Lower lobe of right lung (tissue), 2 donors: ENCODE measurements around the gene DOCK1. TPM values are rescaled to one million over a fixed set of nuclear protein-coding genes. Genes with fewer than 3 reads are reported as not detected.
"Not testable (repeated sequence)": the region's sequence is repeated elsewhere in the genome, so short reads cannot be mapped to it uniquely, and the experiment has no call there.

ENCODE experiments used
- ATAC-seq, 2 donors: fragments of 200-7000 bp; cut with Tn5 transposase; one replicate each; pipeline ENCODE4 v1.9.1; 2020 to 2022; ENCODE audit warnings: mild to moderate bottlenecking in 2 of 2, moderate library complexity in 2 of 2
- DNase-seq: peaks from one replicate; pipeline ENCODE4 v3.0.0-alpha.2; 2020
- H3K27ac ChIP-seq: fragments of 200-600 bp; one replicate; pipeline ENCODE4 v1.8.0; 2022
- H3K27me3 ChIP-seq: fragments of 200-600 bp; one replicate; pipeline ENCODE4 v1.8.0; 2022; ENCODE audit warnings: low read depth
- H3K36me3 ChIP-seq: fragments of 200-600 bp; one replicate; pipeline ENCODE4 v1.8.0; 2022; ENCODE audit warnings: mild to moderate bottlenecking
- H3K4me1 ChIP-seq: fragments of 200-600 bp; one replicate; pipeline ENCODE4 v1.8.0; 2022
- H3K4me3 ChIP-seq: fragments of 200-600 bp; one replicate; pipeline ENCODE4 v1.8.0; 2022; ENCODE audit warnings: mild to moderate bottlenecking
- H3K9me3 ChIP-seq: fragments of 200-600 bp; one replicate; pipeline ENCODE4 v1.8.0; 2022
- intact Hi-C: fragments of 100-400 bp; cut with DNase I; formaldehyde crosslinking; loops from one replicate; pipeline ENCODE4 v1.11.0; 2022
- total RNA-seq: library from RNA; stranded (reverse); fragmentation: NEBNext Ultra II Directional; extraction: Animal tissue kit (Norgen Biotek cat#: 25700); gene quantifications from one replicate; pipeline ENCODE4 v1.2.1, GENCODE V29; 2021
- TF ChIP-seq, protein P1 (sequence below): fragments of 200-600 bp; IDR thresholded peaks from one replicate; pipeline ENCODE4 v1.8.0; 2022; ENCODE audit warnings: antibody characterized with exemption, mild to moderate bottlenecking
- donor health status: DM: no; HTN: yes; CAD: no; lungs with severe emphysema.

DOCK1 gene
- total RNA-seq, 1 donor from 2014 or later: 44.8 TPM

GRCh38 chr10:126909147-126909546, 3.9 kb downstream of the DOCK1 start:
- Histone ChIP-seq H3K36me3 (no peaks in the 10 kb centered on the region), H3K4me3 (no peak overlapping the region), H3K27ac (no peak overlapping the region), H3K9me3 (no peaks in the 10 kb centered on the region), H3K27me3 (no peaks in the 10 kb centered on the region), H3K4me1 (peaks cover 18% of the 10 kb centered on the region)
- DNase-seq (no peak), ATAC-seq (no peak)
- intact Hi-C loops: no loop called here
- TF ChIP-seq, protein P1, sequence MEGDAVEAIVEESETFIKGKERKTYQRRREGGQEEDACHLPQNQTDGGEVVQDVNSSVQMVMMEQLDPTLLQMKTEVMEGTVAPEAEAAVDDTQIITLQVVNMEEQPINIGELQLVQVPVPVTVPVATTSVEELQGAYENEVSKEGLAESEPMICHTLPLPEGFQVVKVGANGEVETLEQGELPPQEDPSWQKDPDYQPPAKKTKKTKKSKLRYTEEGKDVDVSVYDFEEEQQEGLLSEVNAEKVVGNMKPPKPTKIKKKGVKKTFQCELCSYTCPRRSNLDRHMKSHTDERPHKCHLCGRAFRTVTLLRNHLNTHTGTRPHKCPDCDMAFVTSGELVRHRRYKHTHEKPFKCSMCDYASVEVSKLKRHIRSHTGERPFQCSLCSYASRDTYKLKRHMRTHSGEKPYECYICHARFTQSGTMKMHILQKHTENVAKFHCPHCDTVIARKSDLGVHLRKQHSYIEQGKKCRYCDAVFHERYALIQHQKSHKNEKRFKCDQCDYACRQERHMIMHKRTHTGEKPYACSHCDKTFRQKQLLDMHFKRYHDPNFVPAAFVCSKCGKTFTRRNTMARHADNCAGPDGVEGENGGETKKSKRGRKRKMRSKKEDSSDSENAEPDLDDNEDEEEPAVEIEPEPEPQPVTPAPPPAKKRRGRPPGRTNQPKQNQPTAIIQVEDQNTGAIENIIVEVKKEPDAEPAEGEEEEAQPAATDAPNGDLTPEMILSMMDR: no peak

- no peaks in the 10 kb centered on the region for H3K9me3 ChIP-seq
- H3K4me3 ChIP-seq: no peak overlapping the region
- TF ChIP-seq, protein P1: no peak
- ATAC-seq (no peak), DNase-seq (no peak)
- no peak overlapping the region for H3K27ac ChIP-seq
- H3K36me3 ChIP-seq: no peaks in the 10 kb centered on the region
- peaks cover 10% of the 10 kb centered on the region for H3K4me1 ChIP-seq
- intact Hi-C loops: no loop called here
- no peaks in the 10 kb centered on the region for H3K27me3 ChIP-seq
Observed at GRCh38 chr10:126910196-126910595, 5.0 kb downstream of the DOCK1 start.

GRCh38 chr10:126910798-126911197, 5.6 kb downstream of the DOCK1 start:
- intact Hi-C loops: no loop called here
- DNase-seq: no peak

DNA sequence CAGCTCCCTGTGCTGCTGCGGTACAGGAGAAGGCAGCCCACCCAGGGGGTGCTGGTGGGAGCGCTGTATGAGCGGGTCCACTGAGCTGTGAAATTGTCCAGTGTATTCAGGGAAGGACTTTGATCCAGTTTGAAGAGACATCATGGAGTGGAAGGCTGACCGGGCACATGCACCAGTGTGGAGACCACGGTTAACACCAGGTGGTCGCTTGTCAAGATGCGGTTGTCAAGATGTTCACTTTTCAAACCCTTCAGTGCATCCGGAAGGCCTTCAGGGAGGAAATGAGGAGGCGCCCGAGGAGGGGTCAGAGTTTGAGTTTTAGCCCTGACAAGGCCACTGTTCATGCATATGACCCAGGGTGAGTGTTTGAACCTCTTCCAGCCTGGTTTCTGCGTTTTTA, 6.1 kb downstream of the DOCK1 start:
- no peak overlapping the region for H3K27ac ChIP-seq
- H3K9me3 ChIP-seq: no peaks in the 10 kb centered on the region
- TF ChIP-seq, protein P1: no peak
- peaks cover 9% of the 10 kb centered on the region for H3K4me1 ChIP-seq
- H3K4me3 ChIP-seq: no peak overlapping the region
- no peaks in the 10 kb centered on the region for H3K36me3 ChIP-seq
- no peaks in the 10 kb centered on the region for H3K27me3 ChIP-seq
- intact Hi-C loops: no loop called here
- no peak for ATAC-seq
- DNase-seq: no peak

More at GRCh38 chr10:126910798-126911197, 5.6 kb downstream of the DOCK1 start:
- TF ChIP-seq, protein P1: no peak
- Histone ChIP-seq H3K27me3 (no peaks in the 10 kb centered on the region), H3K36me3 (no peaks in the 10 kb centered on the region), H3K4me1 (peaks cover 10% of the 10 kb centered on the region), H3K9me3 (no peaks in the 10 kb centered on the region), H3K27ac (no peak overlapping the region), H3K4me3 (no peak overlapping the region)
- no peak for ATAC-seq

GRCh38 chr10:126913316-126913715, 8.1 kb downstream of the DOCK1 start:
- TF ChIP-seq, protein P1: no peak
- H3K4me1 ChIP-seq: peaks cover 8% of the 10 kb centered on the region
- H3K4me3 ChIP-seq: no peak overlapping the region
- ATAC-seq: no peak
- H3K27ac ChIP-seq: no peak overlapping the region
- H3K9me3 ChIP-seq: no peaks in the 10 kb centered on the region
- no peak for DNase-seq
- no peaks in the 10 kb centered on the region for H3K27me3 ChIP-seq
- intact Hi-C loops: no loop called here
- no peaks in the 10 kb centered on the region for H3K36me3 ChIP-seq

DNA sequence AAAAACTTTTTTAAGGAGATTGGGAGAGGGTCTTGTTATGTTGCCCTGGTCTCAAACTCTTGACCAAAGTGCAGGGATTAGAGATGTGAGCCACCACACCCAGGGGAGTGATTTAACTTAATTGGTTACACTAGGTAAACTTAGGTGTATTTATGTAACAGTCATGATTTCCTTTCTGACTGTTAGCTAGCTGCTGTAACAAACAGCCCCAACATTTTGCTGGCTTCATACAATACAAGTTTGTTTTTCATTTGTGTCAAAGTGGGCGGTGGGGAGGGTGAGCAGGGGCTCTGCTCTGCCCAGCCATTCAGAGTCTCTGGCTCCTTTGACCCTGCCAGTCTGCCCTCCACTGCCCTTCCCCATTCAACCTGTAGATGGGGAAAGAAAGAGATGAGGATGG, 9.3 kb downstream of the DOCK1 start:
- ATAC-seq (no peak), DNase-seq (no peak)
- H3K36me3 ChIP-seq: no peaks in the 10 kb centered on the region
- no peak overlapping the region for H3K4me3 ChIP-seq
- TF ChIP-seq, protein P1: no peak
- H3K27me3 ChIP-seq: no peaks in the 10 kb centered on the region
- no peaks in the 10 kb centered on the region for H3K9me3 ChIP-seq
- no peak overlapping the region for H3K27ac ChIP-seq
- intact Hi-C loops: no loop called here
- H3K4me1 ChIP-seq: peaks cover 20% of the 10 kb centered on the region

DNA sequence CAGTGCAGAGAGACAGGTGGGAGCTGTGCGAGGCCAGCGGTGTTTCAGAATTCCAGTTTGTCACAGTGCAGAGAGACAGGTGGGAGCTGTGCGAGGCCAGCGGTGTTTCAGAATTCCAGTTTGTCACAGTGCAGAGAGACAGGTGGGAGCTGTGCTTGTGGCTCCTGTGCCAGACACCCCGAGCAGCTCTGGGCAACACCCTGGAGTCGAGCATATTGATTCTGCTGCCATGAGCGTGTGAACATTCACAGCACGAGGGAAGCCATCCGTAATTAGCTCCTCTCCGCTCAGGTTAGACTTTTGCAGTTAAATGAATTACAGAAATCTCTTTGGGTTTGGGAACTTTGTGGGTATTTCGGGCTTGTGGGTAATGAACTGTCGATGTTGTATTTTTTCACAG, 11.7 kb downstream of the DOCK1 start:
- DNase-seq, ATAC-seq, H3K9me3 ChIP-seq, intact Hi-C loops, H3K27ac ChIP-seq, H3K27me3 ChIP-seq, H3K4me3 ChIP-seq, H3K36me3 ChIP-seq: not testable (repeated sequence)
- peaks cover 20% of the 10 kb centered on the region for H3K4me1 ChIP-seq
